Right lobe of liver (tissue), 6 donors: Measurements from ENCODE around the gene EIF4H. TPM values are rescaled to one million over a fixed set of nuclear protein-coding genes. Genes with fewer than 3 reads are reported as not detected.
A peak's percentile ranks its signal among the peaks of the same experiment; 100 is the strongest.

Source experiments
- ATAC-seq, 4 donors: fragments of 200-7000 bp; cut with Tn5 transposase; one replicate each; pipeline ENCODE4 v1.9.1; 2020; ENCODE audit warnings: mild to moderate bottlenecking in 4 of 4, moderate library complexity in 4 of 4
- DNase-seq, 3 donors: peaks; one replicate each; pipeline ENCODE4 v3.0.0-alpha.2; 2020
- H3K27ac ChIP-seq, 3 donors: fragments of 200-600 bp; one replicate each; pipeline ENCODE4 v1.8.0; 2022
- H3K27me3 ChIP-seq, 2 donors: fragments of 200-600 bp; one replicate each; pipeline ENCODE4 v1.8.0; 2022
- H3K36me3 ChIP-seq, 4 donors: fragments of 200-600 bp; sonication (generic) in 1 of 4; one replicate each; pipeline versions ENCODE4 v1.5.1 to v1.8.0; 2017 to 2022; ENCODE audit warnings: control low read depth in 1 of 4
- H3K4me1 ChIP-seq, 4 donors: fragments of 200-600 bp; sonication (generic) in 1 of 4; one replicate each; pipeline versions ENCODE4 v1.5.1 to v1.8.0; 2017 to 2022; ENCODE audit warnings: control low read depth in 1 of 4
- H3K4me3 ChIP-seq, 3 donors: fragments of 200-600 bp; one replicate each; pipeline ENCODE4 v1.8.0; 2022
- H3K9me3 ChIP-seq, 4 donors: fragments of 200-600 bp; sonication (generic) in 1 of 4; one replicate each; pipeline versions ENCODE4 v1.5.1 to v1.8.0; 2017 to 2022; ENCODE audit warnings: control low read depth in 1 of 4
- POLR2A ChIP-seq: fragments of 450-650 bp; IDR thresholded peaks from one replicate; pipeline ENCODE4 v1.6.1; 2017; ENCODE audit warnings: antibody characterized with exemption, mild to moderate bottlenecking
- WGBS: methylation state at CpG from one replicate; pipeline ENCODE4 v1.1.6; 2018; ENCODE audit warnings: low coverage, low lambda C conversion rate; ENCODE audit not compliant: insufficient coverage; ENCODE audit errors: missing lambda C conversion rate; 5-methylcytosine and 5-hydroxymethylcytosine counted together
- intact Hi-C, 2 donors: fragments of 100-400 bp; cut with DNase I; formaldehyde crosslinking; loops; one replicate each; pipeline versions ENCODE4 v1.11.2 to v1.14.1; 2022
- microRNA counts: library from miRNA; unstranded; fragments of <30 nt; microRNA quantifications from one replicate; lab custom pipeline; 2016
- microRNA-seq, 2 donors: library from miRNA; unstranded; fragments of <30 nt; microRNA quantifications; one replicate each; pipeline ENCODE4, GENCODE V29; 2019 to 2020
- small RNA-seq, 2 experiments: library from RNA; depleted of rRNA; stranded (forward); fragments of <200 nt; gene quantifications; one replicate each; pipeline ENCODE3, GENCODE V24; 2016
- total RNA-seq, 6 experiments: library from RNA; depleted of rRNA in 2 of 6; stranded (reverse); fragments of >200 nt in 2 of 6; fragmentation: NEBNext Ultra II Directional in 3 of 6; extraction: Animal tissue kit (Norgen Biotek cat#: 25700) in 3 of 6; gene quantifications; one replicate each; pipeline versions ENCODE4 v1.1.0 to v1.2.4, GENCODE V29; 2016 to 2023
- TF ChIP-seq, protein P1 (sequence below), 4 donors: fragments of 200-600 bp in 3 of 4; fragments of 450-650 bp in 1 of 4; IDR thresholded peaks; one replicate each; pipeline versions ENCODE4 v1.5.1 to v1.8.0; 2016 to 2022; ENCODE audit warnings: antibody characterized with exemption in 4 of 4, mild to moderate bottlenecking in 2 of 4
- donor health status: DM: no; HTN: yes; CAD: no.
- donor health status: DM: no; HTN: no; CAD: no.
- donor health status: DM: no; HTN: no; CAD: no.
- donor health status: DM: no; HTN: yes; CAD: no.
- donor health status: DM: no; HTN: yes; CAD: no.

Gene EIF4H
- total RNA-seq, 6 experiments from 2014 or later = 117 to 128 (median 118) TPM

DNA sequence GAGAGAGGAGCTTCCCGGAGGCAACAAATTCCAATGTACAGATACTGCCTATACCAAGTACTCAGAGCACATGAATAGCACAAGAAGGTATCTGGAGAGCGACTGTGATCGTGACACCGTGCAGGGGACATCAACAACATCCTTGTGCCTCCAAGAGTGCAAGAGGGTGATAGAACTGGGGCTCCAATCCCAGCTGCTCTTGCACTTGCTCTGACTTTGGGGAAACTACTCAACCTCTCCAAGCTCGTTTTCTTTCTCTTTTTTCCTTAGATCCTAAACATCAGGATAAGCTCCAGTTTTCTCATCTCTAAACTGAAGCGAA, 67.9 kb downstream of the EIF4H start:
- Histone ChIP-seq H3K27ac (no peak overlapping the region), H3K4me3 (no peak overlapping the region), H3K9me3 (no peaks in the 10 kb centered on the region), H3K36me3 (peaks cover 0 to 31% (median 7%) of the 10 kb centered on the region in 4 donors), H3K4me1 (peaks cover 0 to 8% (median 2%) of the 10 kb centered on the region in 4 donors), H3K27me3 (no peaks in the 10 kb centered on the region)
- DNase-seq (no peak), ATAC-seq (no peak)
- 80% methylated on average over 6 of the region's 6 CpGs for WGBS
- intact Hi-C loops = no loop called here
- TF ChIP-seq POLR2A = no peak
- TF ChIP-seq, protein P1, sequence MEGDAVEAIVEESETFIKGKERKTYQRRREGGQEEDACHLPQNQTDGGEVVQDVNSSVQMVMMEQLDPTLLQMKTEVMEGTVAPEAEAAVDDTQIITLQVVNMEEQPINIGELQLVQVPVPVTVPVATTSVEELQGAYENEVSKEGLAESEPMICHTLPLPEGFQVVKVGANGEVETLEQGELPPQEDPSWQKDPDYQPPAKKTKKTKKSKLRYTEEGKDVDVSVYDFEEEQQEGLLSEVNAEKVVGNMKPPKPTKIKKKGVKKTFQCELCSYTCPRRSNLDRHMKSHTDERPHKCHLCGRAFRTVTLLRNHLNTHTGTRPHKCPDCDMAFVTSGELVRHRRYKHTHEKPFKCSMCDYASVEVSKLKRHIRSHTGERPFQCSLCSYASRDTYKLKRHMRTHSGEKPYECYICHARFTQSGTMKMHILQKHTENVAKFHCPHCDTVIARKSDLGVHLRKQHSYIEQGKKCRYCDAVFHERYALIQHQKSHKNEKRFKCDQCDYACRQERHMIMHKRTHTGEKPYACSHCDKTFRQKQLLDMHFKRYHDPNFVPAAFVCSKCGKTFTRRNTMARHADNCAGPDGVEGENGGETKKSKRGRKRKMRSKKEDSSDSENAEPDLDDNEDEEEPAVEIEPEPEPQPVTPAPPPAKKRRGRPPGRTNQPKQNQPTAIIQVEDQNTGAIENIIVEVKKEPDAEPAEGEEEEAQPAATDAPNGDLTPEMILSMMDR (IDR thresholded peaks at IDR 0.05) = no peak

GRCh38 chr7:74246497-74246896, 72.3 kb downstream of the EIF4H start:
- Histone ChIP-seq H3K27me3 (no peaks in the 10 kb centered on the region), H3K9me3 (no peaks in the 10 kb centered on the region), H3K27ac (no peak overlapping the region), H3K4me3 (no peak overlapping the region), H3K36me3 (peaks cover 0 to 28% (median 7%) of the 10 kb centered on the region in 4 donors), H3K4me1 (peaks cover 0 to 16% (median 6%) of the 10 kb centered on the region in 4 donors)
- intact Hi-C loops = no loop called here
- DNase-seq (no peak), ATAC-seq (peak in 2 of 4 donors; percentile 28 to 56)
- TF ChIP-seq POLR2A = no peak
- TF ChIP-seq, protein P1 (IDR thresholded peaks at IDR 0.05) = no peak
- 19% methylated on average over 4 of the region's 4 CpGs for WGBS

MicroRNAs within 50 kb of the gene (microRNA counts, 767-probe panel; counts per million panel counts)
- microRNA hsa-miR-590-3p (lab: Ali Mortazavi, UCI) (237 counts per million), microRNA hsa-miR-590-5p (lab: Ali Mortazavi, UCI) (237 counts per million)

Small RNA genes within 50 kb of the gene (microRNA-seq; reads per million reads assigned to microRNA genes)
- 372 to 805 reads per million in 2 donors for gene MIR590

Small RNA genes within 50 kb of the gene (small RNA-seq; reads per million reads assigned to genes)
- 0.10 to 0.39 reads per million in 2 experiments for gene MIR590

Other genes with a start within 250 kb of the EIF4H start
- 10 to 100 TPM in 1 of 6 experiments, 1 to 10 TPM in 5; 3.0 to 11.7 (median 5.3) TPM for gene ELN, start 146.2 kb upstream of the EIF4H start, total RNA-seq
- 1 to 10 TPM; 3.1 to 9.9 (median 5.8) TPM for gene LIMK1, start 90.6 kb upstream of the EIF4H start, total RNA-seq
- 10 to 100 TPM in 1 of 6 experiments, 1 to 10 TPM in 5; 3.8 to 10.6 (median 6.6) TPM for gene LAT2, start 35.6 kb downstream of the EIF4H start, total RNA-seq
- 10 to 100 TPM in 5 of 6 experiments, 1 to 10 TPM in 1; 8.0 to 21.3 (median 12.2) TPM for gene RFC2, start 80.0 kb downstream of the EIF4H start, total RNA-seq
- 1 to 10 TPM; 2.8 to 6.8 (median 4.2) TPM for gene CLIP2, start 115.1 kb downstream of the EIF4H start, total RNA-seq